ENCODE data around the gene SPEF1.

- TF ChIP-seq RFX5 (IDR thresholded peaks at IDR 0.05; ENCODE audit: low read depth, low read length) (no peak), RAD21 (IDR thresholded peaks at IDR 0.05; ENCODE audit: low read length) (no peak), POLR2A (IDR thresholded peaks at IDR 0.05; ENCODE audit: low read depth, low read length) (no peak), CHD1 (IDR thresholded peaks at IDR 0.05; ENCODE audit: low read depth, low read length) (no peak), SMC3 (IDR thresholded peaks at IDR 0.05; ENCODE audit: low read depth, low read length) (no peak), MAZ (IDR thresholded peaks at IDR 0.05; ENCODE audit: borderline replicate concordance, low read depth, low read length) (no peak), CEBPB (IDR thresholded peaks at IDR 0.05; ENCODE audit: low read depth, low read length) (no peak), RCOR1 (IDR thresholded peaks at IDR 0.05; ENCODE audit: insufficient replicate concordance, low read length) (no peak), MXI1 (IDR thresholded peaks at IDR 0.05; ENCODE audit: borderline replicate concordance, low read depth, low read length) (no peak)
- TF ChIP-seq, protein P1, sequence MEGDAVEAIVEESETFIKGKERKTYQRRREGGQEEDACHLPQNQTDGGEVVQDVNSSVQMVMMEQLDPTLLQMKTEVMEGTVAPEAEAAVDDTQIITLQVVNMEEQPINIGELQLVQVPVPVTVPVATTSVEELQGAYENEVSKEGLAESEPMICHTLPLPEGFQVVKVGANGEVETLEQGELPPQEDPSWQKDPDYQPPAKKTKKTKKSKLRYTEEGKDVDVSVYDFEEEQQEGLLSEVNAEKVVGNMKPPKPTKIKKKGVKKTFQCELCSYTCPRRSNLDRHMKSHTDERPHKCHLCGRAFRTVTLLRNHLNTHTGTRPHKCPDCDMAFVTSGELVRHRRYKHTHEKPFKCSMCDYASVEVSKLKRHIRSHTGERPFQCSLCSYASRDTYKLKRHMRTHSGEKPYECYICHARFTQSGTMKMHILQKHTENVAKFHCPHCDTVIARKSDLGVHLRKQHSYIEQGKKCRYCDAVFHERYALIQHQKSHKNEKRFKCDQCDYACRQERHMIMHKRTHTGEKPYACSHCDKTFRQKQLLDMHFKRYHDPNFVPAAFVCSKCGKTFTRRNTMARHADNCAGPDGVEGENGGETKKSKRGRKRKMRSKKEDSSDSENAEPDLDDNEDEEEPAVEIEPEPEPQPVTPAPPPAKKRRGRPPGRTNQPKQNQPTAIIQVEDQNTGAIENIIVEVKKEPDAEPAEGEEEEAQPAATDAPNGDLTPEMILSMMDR (conservative IDR thresholded peaks at IDR 0.05; ENCODE audit: low read depth, low read length): no peak
- TF ChIP-seq, protein P2, sequence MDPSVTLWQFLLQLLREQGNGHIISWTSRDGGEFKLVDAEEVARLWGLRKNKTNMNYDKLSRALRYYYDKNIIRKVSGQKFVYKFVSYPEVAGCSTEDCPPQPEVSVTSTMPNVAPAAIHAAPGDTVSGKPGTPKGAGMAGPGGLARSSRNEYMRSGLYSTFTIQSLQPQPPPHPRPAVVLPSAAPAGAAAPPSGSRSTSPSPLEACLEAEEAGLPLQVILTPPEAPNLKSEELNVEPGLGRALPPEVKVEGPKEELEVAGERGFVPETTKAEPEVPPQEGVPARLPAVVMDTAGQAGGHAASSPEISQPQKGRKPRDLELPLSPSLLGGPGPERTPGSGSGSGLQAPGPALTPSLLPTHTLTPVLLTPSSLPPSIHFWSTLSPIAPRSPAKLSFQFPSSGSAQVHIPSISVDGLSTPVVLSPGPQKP (IDR thresholded peaks at IDR 0.05; ENCODE audit: borderline replicate concordance, low read depth, low read length): no peak
Observed at GRCh38 chr20:3798373-3798768, 17.1 kb upstream of the SPEF1 start.

Measured in IMR-90 (cell line).